ENCODE measurements around the gene BHLHE40.

BHLHE40 gene

DNA sequence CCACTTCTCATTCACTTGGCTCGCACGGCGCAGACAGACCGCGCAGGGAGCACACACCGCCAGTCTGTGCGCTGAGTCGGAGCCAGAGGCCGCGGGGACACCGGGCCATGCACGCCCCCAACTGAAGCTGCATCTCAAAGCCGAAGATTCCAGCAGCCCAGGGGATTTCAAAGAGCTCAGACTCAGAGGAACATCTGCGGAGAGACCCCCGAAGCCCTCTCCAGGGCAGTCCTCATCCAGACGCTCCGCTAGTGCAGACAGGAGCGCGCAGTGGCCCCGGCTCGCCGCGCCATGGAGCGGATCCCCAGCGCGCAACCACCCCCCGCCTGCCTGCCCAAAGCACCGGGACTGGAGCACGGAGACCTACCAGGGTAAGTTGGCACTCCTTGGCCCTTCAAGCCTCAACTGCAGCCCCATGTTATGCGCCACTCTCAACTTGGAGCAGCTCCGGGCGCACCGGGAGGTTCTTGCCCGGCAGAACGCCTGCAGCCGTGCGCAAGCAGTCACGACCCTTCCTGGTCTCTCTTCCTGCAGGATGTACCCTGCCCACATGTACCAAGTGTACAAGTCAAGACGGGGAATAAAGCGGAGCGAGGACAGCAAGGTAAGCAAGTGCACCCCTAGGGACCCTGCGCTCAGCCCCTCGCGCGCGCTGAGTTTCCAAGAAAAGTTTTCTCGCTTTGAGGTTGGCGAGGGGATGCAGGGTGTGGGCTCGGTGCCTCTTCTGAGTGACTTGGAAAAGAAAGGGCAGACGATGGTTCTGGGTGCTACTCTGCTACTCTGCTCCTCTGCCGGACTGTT lies at the start of gene BHLHE40:
Gene BHLHE40 (plus strand): TSS at position 10 of the 801 bp plus-strand sequence. CDS start 282 bp downstream, at position 292.
- no peak for DNase-seq (ENCODE audit: low spot score)

DNA sequence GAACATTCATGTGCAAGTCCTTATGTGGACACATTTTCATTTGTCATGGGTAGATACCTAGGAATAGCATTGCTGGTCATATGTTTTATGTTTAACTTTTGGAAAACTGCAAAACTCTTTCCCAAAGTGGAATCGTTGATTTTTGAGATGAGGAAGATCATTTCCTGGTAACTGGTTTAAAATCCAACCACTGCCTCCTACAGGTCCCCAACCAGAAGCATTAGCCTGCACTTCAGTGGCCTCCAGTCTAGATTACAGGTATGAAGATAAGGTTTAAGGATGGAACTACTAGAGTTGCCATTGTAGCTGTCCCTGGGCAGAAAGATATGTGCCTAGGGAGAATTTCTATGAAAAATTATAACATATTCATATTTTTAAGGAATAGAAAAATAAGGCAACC lies 48.7 kb upstream of the BHLHE40 start:
- no peak for DNase-seq (ENCODE audit: low spot score)

- no peak for DNase-seq (ENCODE audit: low spot score)
These were observed 45.2 kb upstream of the BHLHE40 start for GRCh38 chr3:4934050-4934449.

GRCh38 chr3:4935347-4935746 lies 43.9 kb upstream of the BHLHE40 start:
- DNase-seq (ENCODE audit: low spot score), result no peak

DNA sequence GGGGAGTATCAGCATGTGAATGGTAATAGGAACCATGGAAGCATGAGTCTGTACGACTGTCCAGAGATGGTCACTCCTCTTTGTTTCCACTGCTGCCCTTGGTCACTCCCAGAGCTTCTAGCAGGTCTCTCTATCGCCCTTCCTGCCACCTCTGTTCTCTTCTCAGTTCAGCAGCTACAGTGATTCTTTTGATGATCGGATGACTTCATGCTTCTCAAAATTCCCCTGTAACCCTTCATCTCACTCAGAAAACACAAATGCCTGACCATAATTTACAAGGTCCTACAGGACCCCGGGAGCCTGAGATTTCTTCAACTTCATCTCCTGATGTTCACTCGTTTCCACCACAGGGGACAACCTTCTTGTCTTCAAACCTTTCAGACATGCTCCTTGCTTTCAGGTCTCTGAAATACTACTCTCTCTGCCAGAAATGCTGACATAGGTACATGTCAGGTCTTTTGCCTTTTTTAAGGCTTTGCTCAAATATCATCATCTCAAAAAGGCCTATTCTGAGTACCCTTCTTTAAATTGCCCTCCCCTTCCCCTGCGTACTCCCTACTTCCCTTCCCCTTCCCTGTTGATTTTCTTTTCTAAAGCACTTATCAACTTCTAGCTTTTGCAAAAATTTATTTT lies 42.1 kb upstream of the BHLHE40 start:
- no peak for DNase-seq (ENCODE audit: low spot score)

DNA sequence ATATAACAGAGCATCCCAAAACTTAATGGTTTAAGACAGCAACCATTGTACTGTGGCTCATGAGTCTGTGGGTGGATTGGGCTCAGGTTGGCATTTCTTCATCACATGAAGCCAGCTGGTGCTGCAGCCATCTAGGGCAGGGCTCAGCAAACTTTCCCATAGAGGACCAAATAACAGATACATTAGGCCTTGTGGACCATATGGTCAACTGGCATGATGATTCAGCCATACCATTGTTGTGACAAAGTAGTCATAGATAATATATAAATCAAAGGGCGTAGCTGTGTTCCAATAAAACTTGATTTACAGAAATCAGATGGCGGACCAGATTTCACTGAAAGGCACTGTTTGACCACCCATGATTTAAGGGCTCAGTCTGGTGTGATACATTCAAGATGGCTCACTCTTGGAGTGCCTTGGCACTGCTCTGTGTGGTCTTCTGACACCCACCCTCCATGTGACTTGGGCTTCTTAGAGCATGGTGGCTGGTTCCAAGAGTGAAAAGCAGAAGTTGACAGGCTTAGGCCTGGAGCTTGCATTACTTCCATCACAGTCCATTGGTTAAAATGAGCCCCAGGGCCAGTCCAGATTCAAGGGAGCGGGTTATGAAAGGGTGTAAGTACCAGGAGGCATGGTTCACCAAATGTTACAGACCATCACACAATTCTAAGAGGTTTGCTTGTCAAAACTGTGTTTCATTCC lies 40.8 kb upstream of the BHLHE40 start:
- no peak for DNase-seq (ENCODE audit: low spot score)

GRCh38 chr3:4939276-4939675 lies 40.0 kb upstream of the BHLHE40 start:
- no peak for DNase-seq (ENCODE audit: low spot score)

DNA sequence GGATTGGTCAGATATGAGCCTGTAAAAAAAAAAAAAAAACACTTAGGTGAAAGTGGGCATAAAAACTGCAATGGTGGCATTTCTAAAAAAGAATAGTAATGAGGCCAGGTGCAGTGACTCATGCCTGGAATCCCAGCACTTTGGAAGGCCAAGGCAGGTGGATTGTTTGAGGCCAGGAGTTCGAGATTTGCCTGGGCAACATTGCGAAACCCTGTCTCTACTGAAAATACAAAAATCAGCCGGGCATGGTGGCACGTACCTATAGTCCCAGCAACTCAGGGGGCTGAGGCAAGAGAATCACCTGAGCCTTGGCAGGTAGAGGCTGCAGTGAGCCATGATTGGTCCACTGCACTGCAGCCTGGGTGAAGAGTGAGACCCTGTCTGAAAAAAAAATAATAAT lies 38.3 kb upstream of the BHLHE40 start:
- no peak for DNase-seq (ENCODE audit: low spot score)

DNA sequence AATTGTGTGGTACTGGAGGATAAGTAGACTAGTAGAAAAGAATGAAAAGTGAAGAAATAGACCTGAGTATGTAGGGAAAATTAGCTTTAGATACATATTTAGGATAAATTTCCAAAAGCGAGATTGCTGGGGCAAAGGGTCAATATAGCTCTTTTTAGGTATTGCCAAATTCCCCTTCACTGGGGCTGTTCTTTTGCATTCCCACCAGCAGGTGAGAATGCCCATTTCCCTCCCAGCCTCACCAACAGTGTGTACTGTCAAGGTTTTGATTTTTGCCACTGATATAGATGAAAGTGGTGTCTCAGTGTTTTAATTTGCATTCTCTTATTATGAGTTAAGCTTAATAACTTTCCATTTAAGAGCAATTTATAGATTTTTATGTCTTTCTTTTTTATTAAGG lies 35.7 kb upstream of the BHLHE40 start:
- DNase-seq (ENCODE audit: low spot score), result no peak

DNA sequence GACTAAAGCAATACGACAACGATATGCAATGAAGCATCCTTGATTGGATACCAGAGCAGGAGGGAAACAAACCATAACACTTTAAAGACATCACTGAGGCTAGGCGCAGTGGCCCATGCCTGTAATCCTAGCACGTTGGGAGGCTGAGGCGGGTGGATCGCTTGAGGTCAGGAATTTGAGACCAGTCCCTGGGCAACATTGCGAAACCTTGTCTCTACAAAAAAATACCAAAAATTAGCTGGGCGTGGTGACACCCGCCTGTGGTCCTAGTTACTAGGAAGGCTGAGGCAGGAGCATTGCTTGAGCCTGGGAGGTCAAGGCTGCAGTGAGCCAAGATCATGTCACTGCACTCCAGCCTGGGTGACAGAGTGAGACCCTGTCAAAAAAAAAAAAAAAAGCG lies 33.9 kb upstream of the BHLHE40 start:
- no peak for DNase-seq (ENCODE audit: low spot score)

- no peak for DNase-seq (ENCODE audit: low spot score)
These were observed 32.2 kb upstream of the BHLHE40 start for GRCh38 chr3:4947028-4947427.

- DNase-seq (ENCODE audit: low spot score), result no peak
These were observed 30.8 kb upstream of the BHLHE40 start for GRCh38 chr3:4948395-4948794.

GRCh38 chr3:4949004-4949403 lies 30.2 kb upstream of the BHLHE40 start:
- no peak for DNase-seq (ENCODE audit: low spot score)

- no peak for DNase-seq (ENCODE audit: low spot score)
These were observed 29.6 kb upstream of the BHLHE40 start for GRCh38 chr3:4949659-4950058.

- DNase-seq (ENCODE audit: low spot score), result no peak
These were observed 28.9 kb upstream of the BHLHE40 start for GRCh38 chr3:4950351-4950784.

GRCh38 chr3:4950948-4951347 lies 28.3 kb upstream of the BHLHE40 start:
- no peak for DNase-seq (ENCODE audit: low spot score)

GRCh38 chr3:4953119-4953518 lies 26.1 kb upstream of the BHLHE40 start:
- DNase-seq (ENCODE audit: low spot score), result no peak

DNA sequence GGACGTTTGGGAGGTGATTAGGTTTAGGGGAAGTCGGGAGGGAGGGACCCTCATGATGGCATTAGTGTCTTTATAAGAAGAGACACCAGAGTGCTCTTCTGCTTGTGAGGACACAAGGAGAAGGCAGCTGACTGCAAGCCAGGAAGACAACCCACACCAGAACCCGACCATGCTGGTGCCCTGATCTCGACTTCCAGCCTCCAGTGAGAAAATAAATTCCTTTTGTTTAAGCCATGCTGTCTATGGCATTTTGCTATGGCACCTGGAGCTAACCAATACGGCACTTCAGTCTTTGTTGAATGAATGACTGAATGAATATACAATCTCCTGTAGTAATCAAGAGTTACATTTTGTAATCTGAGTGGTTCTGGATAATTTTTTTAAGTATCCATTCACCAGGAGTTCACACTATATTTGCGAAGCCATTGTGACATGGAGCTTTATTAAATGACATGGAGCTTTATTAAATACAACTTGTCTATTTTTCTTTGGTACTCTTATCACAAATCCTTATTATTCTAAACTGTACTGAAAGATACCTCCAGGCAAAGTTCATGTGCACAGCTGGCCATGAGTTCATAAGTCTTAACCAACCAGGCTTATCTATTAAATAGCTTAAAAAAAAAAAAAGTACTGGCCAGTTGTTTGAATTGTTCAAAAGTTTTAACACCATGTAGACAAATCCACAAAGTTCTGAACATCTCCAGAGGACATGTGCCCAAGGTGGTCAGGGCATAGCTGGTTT lies 24.8 kb upstream of the BHLHE40 start:
- no peak for DNase-seq (ENCODE audit: low spot score)

GRCh38 chr3:4956099-4956498 lies 23.1 kb upstream of the BHLHE40 start:
- DNase-seq (ENCODE audit: low spot score), result no peak

- DNase-seq (ENCODE audit: low spot score), result no peak
These were observed 22.5 kb upstream of the BHLHE40 start for GRCh38 chr3:4956738-4957137.

DNA sequence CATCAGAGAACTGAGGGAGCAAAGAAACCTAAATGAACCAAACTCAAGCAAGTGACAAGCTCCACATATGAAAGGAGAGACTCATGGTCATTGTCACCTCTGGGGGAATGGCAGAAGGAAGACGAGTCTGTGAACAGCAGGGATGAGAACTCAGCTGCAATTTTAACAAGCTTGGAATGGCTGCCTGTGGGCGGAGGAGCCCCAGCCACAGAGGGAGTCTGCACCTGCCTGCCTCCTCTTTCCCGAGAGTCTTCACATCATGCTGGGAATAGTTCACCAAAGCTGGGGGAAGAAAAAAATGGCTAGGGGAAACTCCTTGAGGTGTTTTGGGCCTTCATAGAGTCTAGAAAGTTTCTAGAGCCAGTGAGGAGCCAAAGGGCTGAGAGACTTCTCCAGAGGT lies 21.3 kb upstream of the BHLHE40 start:
- DNase-seq (ENCODE audit: low spot score), result no peak

- no peak for DNase-seq (ENCODE audit: low spot score)
These were observed 20.1 kb upstream of the BHLHE40 start for GRCh38 chr3:4959180-4959579.
